B cell (primary cell): Measurements from ENCODE around the gene ANKRD7. TPM values are rescaled to one million over a fixed set of nuclear protein-coding genes. Genes with fewer than 3 reads are reported as not detected.
"Not testable (repeated sequence)": the region's sequence is repeated elsewhere in the genome, so short reads cannot be mapped to it uniquely, and the experiment has no call there.

Experiments used
- ATAC-seq: fragments of 200-7000 bp; cut with Tn5 transposase; one replicate; pipeline ENCODE4 v1.10.0; 2021; ENCODE audit warnings: low read depth, mild to moderate bottlenecking, moderate number of reproducible peaks, moderate library complexity
- CTCF ChIA-PET: fragments of 350-600 bp; sonication (Branson Sonifier 250); formaldehyde crosslinking; loops from one replicate; lab custom pipeline; 2021; ENCODE audit warnings: antibody characterized with exemption, inconsistent platforms; lab: Charles Lee
- POLR2A ChIA-PET: fragments of 350-600 bp; sonication (Branson Sonifier 250); formaldehyde crosslinking; loops from one replicate; lab custom pipeline; 2021; ENCODE audit warnings: antibody characterized with exemption; lab: Charles Lee
- DNase-seq: peaks from one replicate; pipeline ENCODE4 v3.0.0; 2013
- H2AFZ ChIP-seq: 2 replicates; pipeline ENCODE4 v1.6.1; 2012; ENCODE audit warnings: mild to moderate bottlenecking, low read depth, low read length; ENCODE audit not compliant: insufficient read depth, poor library complexity, severe bottlenecking
- H3K27ac ChIP-seq, 2 donors: 1 replicate in 1 of 2; 2 replicates in 1 of 2; pipeline ENCODE4 v1.5.1; 2012 to 2013; ENCODE audit warnings: low read length in 2 of 2, mild to moderate bottlenecking in 2 of 2, moderate library complexity in 1 of 2
- H3K27me3 ChIP-seq, 4 experiments: fragments of 200-600 bp in 1 of 4; sonication (generic) in 1 of 4; replicated peaks in 1 of 4; 1 replicate in 2 of 4; 2 replicates in 2 of 4; pipeline versions ENCODE4 v1.6.1 to v1.7.0; 2013 to 2016; ENCODE audit warnings: low read length in 3 of 4, mild to moderate bottlenecking in 2 of 4, mixed read lengths in 1 of 4, moderate library complexity in 1 of 4; ENCODE audit not compliant: insufficient read depth in 4 of 4, control insufficient read depth in 3 of 4; ENCODE audit errors: control extremely low read depth in 1 of 4
- H3K36me3 ChIP-seq, 2 experiments: replicated peaks in 1 of 2; 1 replicate in 1 of 2; 2 replicates in 1 of 2; pipeline versions ENCODE4 v1.6.1 to v1.7.1; 2013; ENCODE audit warnings: low read length in 1 of 2; ENCODE audit not compliant: insufficient read depth in 2 of 2, control insufficient read depth in 1 of 2; ENCODE audit errors: control extremely low read depth in 1 of 2, extremely low read depth in 1 of 2
- H3K4me1 ChIP-seq, 2 donors: fragments of 200-600 bp in 1 of 2; sonication (generic) in 1 of 2; 1 replicate in 1 of 2; 2 replicates in 1 of 2; pipeline versions ENCODE4 v1.5.1 to v1.6.1; 2013 to 2017; ENCODE audit warnings: low read length in 2 of 2; ENCODE audit not compliant: control insufficient read depth in 2 of 2, insufficient read depth in 2 of 2
- H3K4me2 ChIP-seq: replicated peaks from 2 replicates; pipeline ENCODE3; 2012; ENCODE audit warnings: mild to moderate bottlenecking, low read depth, low read length; ENCODE audit not compliant: poor library complexity, severe bottlenecking
- H3K4me3 ChIP-seq, 5 experiments: fragments of 200-600 bp in 1 of 5; sonication (generic) in 1 of 5; 1 replicate in 3 of 5; 2 replicates in 2 of 5; pipeline versions ENCODE4 v1.5.1 to v1.7.0; 2011 to 2016; ENCODE audit warnings: low read length in 4 of 5, mild to moderate bottlenecking in 4 of 5, low read depth in 2 of 5, control low read depth in 1 of 5, moderate library complexity in 1 of 5; ENCODE audit not compliant: insufficient read depth in 1 of 5; ENCODE audit errors: control extremely low read depth in 1 of 5, extremely low read depth in 1 of 5
- H3K79me2 ChIP-seq: fragments of 200-600 bp; sonication (generic); one replicate; pipeline ENCODE4 v1.6.0; 2016; ENCODE audit warnings: low read length; ENCODE audit not compliant: control insufficient read depth, insufficient read depth
- H3K9ac ChIP-seq: fragments of 200-600 bp; sonication (generic); 2 replicates; pipeline ENCODE4 v1.6.1; 2017; ENCODE audit warnings: mild to moderate bottlenecking, low read length, moderate library complexity
- H3K9me3 ChIP-seq, 3 donors: one replicate each; pipeline versions ENCODE4 v1.6.1 to v1.7.1; 2013; ENCODE audit warnings: low read length in 2 of 3; ENCODE audit not compliant: control insufficient read depth in 2 of 3, insufficient read depth in 1 of 3; ENCODE audit errors: control extremely low read depth in 1 of 3
- H4K20me1 ChIP-seq: 2 replicates; pipeline ENCODE4 v1.6.0; 2012; ENCODE audit warnings: mild to moderate bottlenecking, low read length; ENCODE audit not compliant: insufficient read depth, control insufficient read depth, poor library complexity, severe bottlenecking
- H3K27ac Mint-ChIP-seq: one replicate; pipeline ENCODE4 v1.8.0; 2021; ENCODE audit warnings: mixed read lengths
- H3K27me3 Mint-ChIP-seq: one replicate; pipeline ENCODE4 v1.8.0; 2021; ENCODE audit warnings: mixed read lengths
- H3K4me1 Mint-ChIP-seq: one replicate; pipeline ENCODE4 v1.8.0; 2021; ENCODE audit warnings: mixed read lengths
- H3K4me3 Mint-ChIP-seq: one replicate; pipeline ENCODE4 v1.8.0; 2021; ENCODE audit warnings: mixed read lengths
- H3K9me3 Mint-ChIP-seq: one replicate; pipeline ENCODE4 v1.8.0; 2022; ENCODE audit warnings: mixed read lengths; ENCODE audit not compliant: insufficient read depth
- CTCF ChIP-seq: fragments of 200-600 bp; IDR thresholded peaks from one replicate; pipeline ENCODE4 v1.8.0; 2022; ENCODE audit warnings: antibody characterized with exemption, mild to moderate bottlenecking
- EZH2 ChIP-seq: IDR thresholded peaks from 2 replicates; pipeline ENCODE4 v1.6.1; 2012; ENCODE audit warnings: borderline replicate concordance, low read depth, mild to moderate bottlenecking, moderate library complexity, low read length; ENCODE audit not compliant: insufficient read depth, poor library complexity, severe bottlenecking
- WGBS: methylation state at CpG from one replicate; pipeline ENCODE4 v1.1.5; 2013; ENCODE audit warnings: missing lambda C conversion rate; ENCODE audit not compliant: insufficient coverage; 5-methylcytosine and 5-hydroxymethylcytosine counted together
- intact Hi-C: fragments of 100-400 bp; cut with micrococcal nuclease; formaldehyde crosslinking; loops from one replicate; pipeline ENCODE4 v1.10.0; 2022
- polyA plus RNA-seq: library from polyadenylated mRNA; depleted of rRNA; stranded (reverse); fragments of >200 nt; gene quantifications from 2 replicates; pipeline ENCODE4 v1.2.3, GENCODE V29; 2012
- total RNA-seq, 2 donors: library from RNA; stranded (reverse); fragments of 120-200 nt in 1 of 2; gene quantifications; 1 replicate in 1 of 2; 2 replicates in 1 of 2; pipeline versions ENCODE4 v1.2.3 to v1.2.4, GENCODE V29; 2013 to 2022

Gene ANKRD7
- total and polyA plus RNA-seq, 2 donors (not counting 1 experiment from before 2014, with no cell fraction given), result not detected

GRCh38 chr7:118240320-118240719 lies 15.8 kb downstream of the ANKRD7 start:
- H3K79me2 ChIP-seq, H4K20me1 ChIP-seq, CTCF ChIA-PET, H3K4me3 ChIP-seq, H3K27me3 Mint-ChIP-seq, POLR2A ChIA-PET, intact Hi-C loops, H3K4me1 Mint-ChIP-seq, H3K27ac ChIP-seq, H3K4me3 Mint-ChIP-seq, H3K4me2 ChIP-seq, H3K27me3 ChIP-seq, H3K4me1 ChIP-seq, DNase-seq, ATAC-seq, H3K36me3 ChIP-seq, H3K9me3 ChIP-seq, H3K9me3 Mint-ChIP-seq, H2AFZ ChIP-seq, H3K9ac ChIP-seq, H3K27ac Mint-ChIP-seq: not testable (repeated sequence)
- no CpG with 5 or more reads among the region's 2 CpGs for WGBS

- Histone ChIP-seq H3K4me1 (no peaks in the 10 kb centered on the region), H3K9ac (no peak overlapping the region), H3K27ac (no peak overlapping the region), H3K4me2 (no peak overlapping the region), H3K4me3 (no peak overlapping the region), H3K27me3 (no peaks in the 10 kb centered on the region), H2AFZ (no peak overlapping the region), H4K20me1 (no peaks in the 10 kb centered on the region), H3K9me3 (no peaks in the 10 kb centered on the region), H3K79me2 (no peaks in the 10 kb centered on the region), H3K36me3 (no peaks in the 10 kb centered on the region)
- POLR2A ChIA-PET, result no interaction called here
- intact Hi-C loops, result no loop called here
- WGBS, result no CpG with 5 or more reads among the region's 1 CpG
- no peaks in the 10 kb centered on the region for H3K4me1 Mint-ChIP-seq
- H3K27ac Mint-ChIP-seq, result no peak overlapping the region
- CTCF ChIA-PET, result no interaction called here
- ATAC-seq (no peak), DNase-seq (no peak)
- H3K27me3 Mint-ChIP-seq, result no peaks in the 10 kb centered on the region
- no peak overlapping the region for H3K4me3 Mint-ChIP-seq
- no peaks in the 10 kb centered on the region for H3K9me3 Mint-ChIP-seq
- no peak for TF ChIP-seq CTCF
- no peak for TF ChIP-seq EZH2
Measured at GRCh38 chr7:118243695-118244094, 19.2 kb downstream of the ANKRD7 start.
